ENCODE measurements around the gene BANK1.

Gene BANK1, protein sequence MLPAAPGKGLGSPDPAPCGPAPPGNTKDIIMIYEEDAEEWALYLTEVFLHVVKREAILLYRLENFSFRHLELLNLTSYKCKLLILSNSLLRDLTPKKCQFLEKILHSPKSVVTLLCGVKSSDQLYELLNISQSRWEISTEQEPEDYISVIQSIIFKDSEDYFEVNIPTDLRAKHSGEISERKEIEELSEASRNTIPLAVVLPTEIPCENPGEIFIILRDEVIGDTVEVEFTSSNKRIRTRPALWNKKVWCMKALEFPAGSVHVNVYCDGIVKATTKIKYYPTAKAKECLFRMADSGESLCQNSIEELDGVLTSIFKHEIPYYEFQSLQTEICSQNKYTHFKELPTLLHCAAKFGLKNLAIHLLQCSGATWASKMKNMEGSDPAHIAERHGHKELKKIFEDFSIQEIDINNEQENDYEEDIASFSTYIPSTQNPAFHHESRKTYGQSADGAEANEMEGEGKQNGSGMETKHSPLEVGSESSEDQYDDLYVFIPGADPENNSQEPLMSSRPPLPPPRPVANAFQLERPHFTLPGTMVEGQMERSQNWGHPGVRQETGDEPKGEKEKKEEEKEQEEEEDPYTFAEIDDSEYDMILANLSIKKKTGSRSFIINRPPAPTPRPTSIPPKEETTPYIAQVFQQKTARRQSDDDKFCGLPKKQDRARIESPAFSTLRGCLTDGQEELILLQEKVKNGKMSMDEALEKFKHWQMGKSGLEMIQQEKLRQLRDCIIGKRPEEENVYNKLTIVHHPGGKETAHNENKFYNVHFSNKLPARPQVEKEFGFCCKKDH

DNA sequence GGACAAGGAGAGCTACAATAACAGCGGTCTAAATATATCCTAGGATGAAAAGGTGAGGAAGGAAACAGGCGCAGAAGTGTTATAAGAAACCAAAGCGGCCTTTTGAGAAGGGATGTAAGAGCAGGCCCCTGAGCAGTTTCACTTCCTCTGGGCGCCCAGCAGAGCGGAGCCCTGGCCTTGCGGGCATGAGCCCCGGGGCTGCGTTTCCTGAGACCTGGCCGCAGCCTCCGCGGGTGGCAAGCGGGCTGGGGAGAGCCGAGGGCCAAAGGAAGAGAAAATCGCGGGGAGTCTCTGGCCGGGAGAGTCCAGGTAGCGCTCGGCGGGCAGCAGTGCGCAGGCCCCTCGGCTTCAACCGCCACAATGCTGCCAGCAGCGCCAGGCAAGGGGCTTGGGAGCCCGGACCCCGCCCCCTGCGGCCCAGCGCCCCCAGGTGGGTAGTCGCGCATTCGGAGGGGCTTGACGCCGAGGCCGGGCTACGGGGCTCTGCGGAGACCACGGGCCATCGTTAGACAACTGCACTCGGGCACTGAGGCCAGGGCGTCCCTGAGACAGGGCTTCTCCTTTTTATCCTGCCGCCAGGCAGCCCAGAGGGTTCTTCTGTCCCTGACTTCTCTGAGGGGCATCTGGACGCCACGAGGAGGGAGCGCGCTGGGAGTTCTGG, at the start of gene BANK1:
TSS of gene BANK1 (plus strand) at position 210 of the 661 bp plus-strand sequence. CDS start at position 361, 151 bp downstream.
- peak; percentile 58 for DNase-seq

DNA sequence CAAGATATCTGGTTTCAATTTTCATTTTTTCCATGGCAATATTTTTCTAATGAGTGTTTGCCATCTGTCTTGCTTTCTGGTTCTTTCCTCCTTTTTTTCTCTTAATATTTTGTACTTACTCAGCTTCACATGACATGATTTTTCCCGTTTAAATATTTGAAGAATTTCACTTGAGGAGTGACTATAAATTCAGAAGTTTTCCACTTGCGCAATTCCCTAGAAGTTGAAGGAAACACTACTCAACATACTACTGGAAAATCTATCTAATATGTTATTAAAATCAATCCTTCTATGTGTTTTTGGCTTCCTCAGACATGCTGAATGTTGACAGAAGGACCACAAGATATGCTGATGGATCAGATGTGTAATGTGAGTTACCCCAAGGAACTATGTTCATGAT, 36.8 kb upstream of the BANK1 start:
- DNase-seq, result no peak

DNA sequence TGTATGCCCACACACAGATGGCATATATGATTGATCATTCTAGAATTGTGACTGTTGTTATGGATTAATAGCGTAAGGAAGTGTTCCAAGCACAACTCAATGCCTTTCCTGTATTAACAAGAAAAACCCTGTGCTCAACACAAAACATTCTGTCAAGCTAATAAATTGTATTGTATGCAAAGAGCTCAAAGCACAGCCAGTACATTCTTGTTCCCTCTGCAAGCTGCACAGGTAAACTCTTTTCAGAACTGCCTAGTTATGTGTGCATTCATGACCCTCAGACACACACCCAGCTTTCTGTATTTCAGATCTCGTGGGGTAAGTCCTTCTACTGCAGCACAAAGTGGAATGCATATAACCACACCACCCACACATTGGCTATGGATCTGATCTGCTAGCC, 34.3 kb upstream of the BANK1 start:
- DNase-seq, result no peak

DNA sequence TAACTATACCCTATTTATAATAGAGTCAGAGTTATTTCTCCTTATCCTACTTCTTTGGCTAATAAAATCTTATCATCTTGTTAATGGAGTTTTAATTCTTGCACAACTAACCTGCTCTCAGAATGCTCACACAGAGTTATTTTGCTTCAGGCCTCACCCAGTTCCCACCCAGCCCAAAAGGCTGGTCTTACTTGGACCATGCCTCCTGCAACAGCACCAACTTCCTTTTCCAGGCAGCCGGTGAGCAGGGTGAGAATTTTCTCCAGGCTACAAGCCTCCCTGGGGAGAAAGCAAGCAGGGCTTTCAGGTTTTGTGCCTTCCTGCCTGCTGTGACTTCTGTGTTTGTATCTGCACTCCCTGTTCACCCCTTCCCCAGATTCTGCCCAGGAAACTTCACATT, 29.1 kb upstream of the BANK1 start:
- DNase-seq, result no peak

DNA sequence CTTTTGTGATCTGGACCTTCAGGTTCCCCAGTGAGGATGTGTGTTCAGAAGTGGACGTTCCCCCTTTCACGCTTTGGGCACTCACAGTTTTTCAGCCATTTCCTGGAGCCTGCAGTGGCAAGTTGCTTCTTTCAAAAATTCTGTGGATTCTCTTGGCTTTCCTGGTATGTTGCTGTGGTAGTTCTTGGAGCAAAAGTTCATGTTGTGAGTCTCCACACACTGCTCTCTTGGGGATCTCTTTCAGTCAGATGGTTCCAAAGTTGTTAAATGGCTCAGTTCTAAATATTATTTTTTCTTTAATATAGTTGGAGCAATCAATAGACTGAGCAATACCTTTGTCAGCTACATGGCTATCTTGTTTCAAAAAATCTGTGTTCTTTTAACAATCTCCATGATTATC, 28.5 kb upstream of the BANK1 start:
- no peak for DNase-seq

DNA sequence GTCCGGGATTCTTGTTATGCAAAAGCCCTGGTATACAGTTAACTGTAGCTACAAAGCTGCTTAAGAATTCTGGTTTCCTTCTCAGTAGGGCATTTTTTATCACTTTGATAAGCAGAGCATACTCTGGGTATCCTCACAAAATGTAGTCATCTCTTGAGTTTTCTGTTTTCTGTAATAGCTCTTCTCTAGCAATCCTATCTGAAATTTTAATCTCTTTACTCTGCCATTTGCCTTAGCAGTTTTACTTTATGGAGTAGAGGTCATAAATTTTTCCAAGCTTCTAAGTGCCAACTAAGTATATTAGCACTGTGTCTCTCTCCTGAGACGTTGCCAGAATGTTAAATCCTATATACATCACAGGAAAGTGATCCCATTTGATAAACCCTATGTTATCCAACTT, 28.0 kb upstream of the BANK1 start:
- DNase-seq, result no peak

DNA sequence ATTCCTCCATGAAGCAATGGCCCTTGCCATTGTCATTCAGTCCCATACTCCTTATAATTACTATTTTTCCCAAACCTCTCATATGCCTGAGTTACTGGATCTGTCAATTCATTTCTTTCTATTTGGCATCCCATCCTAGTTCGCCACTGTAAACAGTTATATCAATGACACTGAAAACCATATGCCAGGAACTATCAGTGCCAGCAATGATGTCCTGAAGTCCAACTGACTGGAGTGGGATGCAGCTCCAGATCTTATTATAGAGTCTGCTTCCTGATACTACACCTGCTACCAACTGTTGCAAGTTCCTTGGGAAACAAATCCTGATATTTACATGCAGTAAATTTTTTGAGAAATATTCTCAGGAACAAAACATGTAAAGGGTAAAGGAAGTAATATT, 27.0 kb upstream of the BANK1 start:
- DNase-seq, result no peak

DNA sequence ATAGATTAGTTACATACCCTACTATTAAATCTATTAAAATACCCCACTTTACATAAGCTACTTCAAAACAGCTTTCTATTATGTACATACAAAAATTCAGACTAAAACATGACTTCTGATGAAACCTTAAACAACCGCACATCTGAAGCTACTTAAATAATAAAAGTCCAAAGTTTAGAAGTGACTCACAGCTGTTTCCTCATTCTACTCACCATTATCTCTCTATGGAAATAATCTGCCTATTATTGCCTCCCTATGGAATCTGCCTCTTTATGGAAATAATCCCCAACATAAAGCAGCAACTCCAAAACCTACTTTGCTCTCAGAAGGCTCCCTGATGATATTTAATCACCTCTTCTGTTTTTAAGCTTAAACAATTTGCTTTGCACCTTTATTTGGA, 15.7 kb upstream of the BANK1 start:
- DNase-seq, result no peak

DNA sequence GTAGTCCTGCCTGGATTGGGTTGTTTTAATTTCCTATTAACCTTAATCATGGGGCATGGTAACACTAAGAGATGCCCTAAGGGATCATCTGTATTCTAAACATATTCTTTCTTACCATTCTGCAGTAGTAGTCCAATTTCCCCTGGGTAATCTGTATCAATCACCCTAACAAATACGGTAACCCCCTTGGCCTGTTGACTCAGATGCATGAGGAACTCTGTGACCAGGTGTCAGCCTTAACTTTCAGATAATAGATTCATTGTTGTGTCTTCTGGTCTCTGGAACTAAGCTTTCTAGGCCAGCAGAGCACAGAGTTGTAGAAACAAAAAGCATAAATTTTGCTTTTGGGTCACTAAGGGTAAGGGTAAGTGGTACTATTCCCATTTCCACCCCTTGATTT, 13.1 kb upstream of the BANK1 start:
- DNase-seq, result no peak

DNA sequence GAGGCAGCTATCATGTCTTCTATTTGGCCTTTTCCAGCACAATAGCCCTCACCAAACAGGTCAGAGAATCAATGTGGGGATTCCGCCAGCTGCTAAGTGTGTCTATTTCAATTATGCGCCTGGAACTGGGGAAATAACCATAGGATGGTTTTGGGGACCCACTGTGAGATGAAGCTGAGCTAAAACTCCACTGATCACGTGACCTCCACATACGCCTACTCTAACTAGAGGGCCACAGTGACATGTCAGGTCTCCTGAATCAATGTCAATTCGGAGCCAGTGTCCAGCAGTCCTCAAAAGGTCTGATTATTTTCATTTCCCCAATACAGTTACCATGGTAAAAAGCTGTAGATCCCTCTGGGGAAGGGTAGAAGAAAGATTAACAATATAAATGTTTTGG, 10.2 kb upstream of the BANK1 start:
- no peak for DNase-seq

DNA sequence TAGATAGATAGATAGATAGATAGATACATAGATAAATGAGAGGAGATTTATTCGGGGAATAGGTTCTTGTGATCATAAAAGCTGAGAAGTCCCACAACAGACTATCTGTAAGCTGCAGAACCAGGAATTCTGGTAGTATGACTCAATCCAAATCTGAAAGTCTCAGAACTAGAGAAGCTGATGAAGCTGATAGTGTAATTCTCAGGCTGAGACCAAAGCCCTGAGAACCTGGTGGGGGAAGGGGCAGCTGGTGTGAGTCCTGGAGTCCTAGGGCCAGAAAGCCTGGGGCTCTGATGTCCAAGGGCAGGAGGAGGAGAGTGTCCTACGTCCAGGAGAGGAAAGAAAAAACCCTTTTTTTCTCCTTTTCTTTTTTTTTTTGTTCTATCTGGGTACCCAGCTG, 8.0 kb upstream of the BANK1 start:
- no peak for DNase-seq

DNA sequence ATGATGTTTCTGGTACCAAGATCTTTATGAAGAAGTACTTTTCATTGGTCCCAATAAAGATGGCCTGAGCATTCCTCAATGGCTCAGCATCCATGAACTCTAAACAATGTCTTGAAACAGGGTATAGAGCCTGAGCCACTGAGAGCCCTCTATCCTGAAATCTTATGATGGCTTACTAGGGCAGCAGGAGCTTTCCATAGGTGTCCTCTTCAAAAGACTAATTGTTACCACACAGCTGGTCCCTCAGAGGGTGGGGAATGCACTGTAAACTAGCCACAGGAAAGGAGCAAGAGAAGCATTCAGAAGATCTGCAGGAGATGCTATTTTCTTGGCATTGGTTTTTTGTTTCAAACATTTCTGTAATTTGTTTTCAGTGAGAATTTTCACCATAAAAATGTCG, 5.6 kb upstream of the BANK1 start:
- no peak for DNase-seq

DNA sequence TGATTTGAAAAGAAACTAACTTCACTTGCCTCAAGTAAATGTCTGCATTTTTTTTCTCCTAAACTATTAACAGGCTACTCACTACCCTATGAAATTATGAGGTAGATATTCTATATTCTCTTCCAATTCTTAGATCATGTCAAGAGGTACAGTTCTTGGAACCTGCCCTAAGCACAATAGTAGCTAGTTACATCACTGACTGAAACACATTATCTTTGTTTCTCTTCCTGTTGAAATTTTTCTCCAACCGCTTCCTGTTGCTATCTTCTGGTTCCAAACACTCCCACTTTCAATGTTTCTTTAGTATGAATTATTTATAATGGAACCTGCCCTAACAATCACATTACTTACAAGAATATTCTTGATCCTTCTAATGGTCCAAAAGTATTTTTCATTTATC, 5.0 kb upstream of the BANK1 start:
- peak; percentile 1 for DNase-seq

DNA sequence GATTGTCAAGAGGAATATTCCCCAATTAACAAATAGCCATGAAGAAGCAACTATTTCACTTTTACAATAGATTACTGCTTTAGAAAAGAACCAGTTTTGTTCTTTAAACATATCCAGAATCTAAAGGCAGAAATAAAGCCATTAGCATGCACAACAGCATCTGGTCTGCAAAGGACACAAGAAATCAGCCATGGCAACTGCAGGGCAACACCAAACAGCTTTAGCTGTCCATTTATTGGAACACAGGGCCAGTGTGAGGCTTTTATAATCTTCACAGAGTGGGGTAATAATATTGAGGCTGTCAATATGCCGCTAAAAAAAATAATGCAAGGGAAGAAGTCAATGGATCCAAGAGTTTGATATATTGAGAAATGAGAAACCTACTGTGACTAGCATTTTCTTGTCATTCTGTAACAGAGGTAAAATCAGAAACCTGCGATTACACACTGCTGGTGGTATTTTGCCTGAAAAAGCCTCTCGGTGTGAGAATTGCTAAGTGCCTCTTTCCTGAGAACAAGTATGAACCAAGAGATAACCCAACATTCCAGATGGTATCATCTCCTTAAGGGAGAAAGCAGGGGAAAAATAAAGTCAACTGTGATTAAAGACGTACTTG, 2.7 kb upstream of the BANK1 start:
- no peak for DNase-seq

DNA sequence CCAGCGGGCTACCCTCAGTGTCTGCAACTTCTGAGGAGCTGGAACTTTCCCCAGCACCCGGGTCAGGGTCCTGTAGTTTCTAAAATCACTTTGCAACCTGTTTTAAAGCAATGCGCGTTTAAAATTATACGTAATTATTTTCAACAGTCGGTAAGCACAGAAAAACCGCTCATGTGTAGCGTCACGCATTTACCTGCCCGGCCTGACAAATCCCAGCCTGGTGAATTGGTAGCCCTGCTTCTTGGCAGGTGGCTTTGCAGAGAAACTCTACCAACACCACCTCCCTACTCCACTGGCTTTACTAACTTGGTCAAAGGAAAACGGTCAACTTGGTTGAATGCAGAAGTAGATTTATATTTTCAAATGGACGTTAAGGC, 640 bp downstream of the BANK1 start:
- DNase-seq, result no peak

DNA sequence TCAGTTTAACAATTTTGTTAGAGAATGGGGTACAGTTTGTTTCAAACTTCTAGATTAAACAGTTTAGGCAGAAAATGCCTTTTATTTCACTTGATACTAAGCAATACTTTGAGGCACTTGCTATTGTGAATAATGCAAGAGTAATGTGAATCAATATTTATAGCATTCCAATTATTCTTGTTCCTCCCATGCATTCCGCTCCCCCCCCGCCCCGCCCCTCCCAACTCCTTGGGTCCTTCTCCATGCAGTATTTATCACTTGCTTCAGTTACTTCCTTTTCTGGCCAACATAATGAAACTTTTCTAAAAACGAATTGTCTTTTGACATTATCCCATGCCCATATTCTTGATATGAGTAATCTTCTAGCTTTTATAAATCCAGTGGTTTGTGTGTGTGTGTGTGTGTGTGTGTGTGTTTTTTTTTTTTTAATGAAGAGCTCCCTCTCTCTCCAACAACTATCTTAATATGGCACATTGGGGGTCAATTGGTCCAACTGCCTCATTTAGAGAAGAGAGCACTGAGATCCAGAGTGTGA, 1.6 kb downstream of the BANK1 start:
- no peak for DNase-seq

DNA sequence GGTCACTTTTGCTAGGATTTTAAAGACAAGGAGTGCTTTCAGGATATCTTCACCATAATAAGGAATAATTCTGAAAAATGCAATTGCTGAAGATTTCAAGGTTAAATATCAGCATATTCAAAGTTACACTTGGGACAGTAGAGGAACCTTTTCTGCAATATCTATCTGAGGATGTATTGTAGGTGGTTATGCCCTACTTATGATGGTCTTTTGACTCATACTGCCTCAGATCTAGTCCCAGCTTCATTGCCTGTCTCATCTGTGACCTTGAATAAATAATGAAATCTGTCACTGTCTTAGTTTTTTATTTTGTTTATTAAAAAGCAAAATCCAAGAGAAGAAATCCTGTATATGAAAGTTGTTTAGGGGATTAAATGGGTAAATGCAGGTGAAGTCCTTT, 2.9 kb downstream of the BANK1 start:
- DNase-seq, result no peak

DNA sequence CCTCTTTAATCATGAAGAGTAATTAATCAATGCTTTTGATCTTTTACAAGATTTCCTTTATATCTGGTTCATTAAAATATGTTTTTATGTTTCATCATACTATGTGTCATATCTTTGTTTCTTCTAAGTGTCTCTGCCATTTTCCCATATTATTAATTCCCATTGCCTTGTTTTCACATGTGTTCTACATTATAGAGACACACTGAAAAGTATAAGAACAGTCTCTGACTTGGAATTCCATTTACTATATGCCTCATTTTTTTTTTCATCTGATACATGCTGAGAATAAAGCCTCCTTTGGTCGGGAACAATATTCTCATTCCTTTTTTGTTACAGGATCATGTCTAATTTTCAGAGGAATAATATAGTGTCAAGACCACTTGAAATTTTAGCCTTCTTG, 4.3 kb downstream of the BANK1 start:
- DNase-seq, result no peak

DNA sequence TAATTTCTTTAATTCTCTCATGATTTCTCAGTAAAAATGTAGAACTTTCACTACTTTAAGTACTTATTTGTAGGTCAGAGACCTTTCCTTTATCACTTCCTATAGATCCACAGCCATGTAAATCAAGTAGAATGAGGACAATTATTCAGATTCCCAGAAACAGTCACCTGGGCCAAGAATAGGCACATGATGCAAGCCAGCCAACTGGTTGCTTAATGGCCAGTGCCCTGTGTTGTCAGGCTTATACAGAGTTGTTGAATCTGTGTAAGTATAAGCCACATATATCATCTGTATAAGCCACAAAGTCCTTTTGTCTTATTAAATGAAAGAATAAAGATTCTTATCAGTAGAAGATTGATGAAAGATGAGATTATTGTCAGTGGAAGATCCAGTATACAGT, 5.2 kb downstream of the BANK1 start:
- DNase-seq, result no peak

DNA sequence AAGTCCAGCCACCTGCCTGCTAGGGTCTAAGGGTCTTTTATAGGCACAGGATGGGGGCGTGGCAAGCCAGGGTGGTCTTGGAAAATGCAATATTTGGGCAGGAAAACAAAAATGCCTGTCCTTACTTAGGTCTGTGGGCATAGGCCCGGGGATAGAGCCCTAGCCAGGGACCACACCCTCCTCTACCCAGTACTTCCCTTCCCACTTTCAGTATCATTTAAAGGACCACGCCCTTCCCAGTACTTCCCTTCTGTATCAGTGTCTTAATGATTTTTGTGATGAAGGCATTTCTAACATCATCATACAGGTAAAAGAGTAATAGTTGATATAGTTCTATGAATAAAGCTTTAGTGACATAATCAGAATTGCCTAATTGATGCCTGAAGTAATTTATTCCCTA, 11.4 kb downstream of the BANK1 start:
- no peak for DNase-seq

DNA sequence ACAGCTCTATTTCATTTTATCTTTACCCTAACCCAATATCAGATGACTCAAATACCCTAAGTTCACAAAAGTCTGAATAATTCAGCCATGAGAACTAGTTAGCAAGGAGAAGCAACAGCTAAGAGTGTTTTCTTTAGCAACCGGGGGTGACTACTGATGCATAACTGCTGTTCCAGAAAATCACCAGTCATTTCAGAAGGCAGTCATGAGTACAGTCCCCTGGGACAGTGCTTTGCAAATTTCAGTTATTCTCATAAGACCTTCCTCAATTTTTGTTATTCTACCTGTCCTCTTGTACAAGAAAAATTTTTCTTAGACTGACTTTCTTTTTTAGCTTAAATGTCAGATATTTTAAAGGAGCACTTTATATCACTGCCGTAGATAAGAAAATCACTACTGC, 16.4 kb downstream of the BANK1 start:
- DNase-seq, result peak; percentile 7

DNA sequence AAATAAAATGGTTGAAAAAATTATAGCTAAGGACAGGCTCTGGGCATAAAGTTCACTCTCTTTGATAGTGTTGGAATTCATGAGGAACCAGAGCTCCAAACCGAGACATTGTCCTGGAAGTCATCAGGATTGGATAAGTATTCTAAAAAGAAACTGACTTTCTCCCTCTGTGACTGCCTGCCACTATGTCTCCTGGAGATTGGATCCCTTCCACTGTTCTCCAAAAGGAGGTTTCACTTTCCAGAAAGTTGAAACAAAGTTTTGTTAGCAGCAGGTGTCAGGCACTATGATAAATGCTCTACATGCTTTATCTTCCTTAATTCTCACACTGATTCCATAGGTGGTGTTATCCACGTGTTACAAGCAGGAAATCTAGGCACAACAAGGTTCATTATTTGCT, 16.8 kb downstream of the BANK1 start:
- DNase-seq, result no peak

DNA sequence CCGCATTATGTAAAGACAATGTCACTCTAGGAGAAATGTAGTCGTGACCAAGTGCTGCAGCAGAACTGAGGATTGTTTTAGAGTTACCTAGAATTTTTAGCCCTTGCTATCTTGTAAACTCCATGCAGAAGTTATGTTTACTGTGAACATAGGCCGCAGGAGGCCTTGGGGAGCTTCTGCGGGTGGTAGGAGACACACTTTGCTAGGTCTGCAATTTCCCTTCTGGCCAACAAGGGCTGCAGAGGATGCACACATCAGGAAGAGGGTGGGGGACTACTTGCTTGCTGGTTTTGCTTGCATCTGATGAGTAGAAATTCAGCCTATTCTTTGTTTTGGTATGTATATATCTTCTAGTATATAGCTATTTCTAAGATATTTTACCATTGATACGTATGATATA, 23.1 kb downstream of the BANK1 start:
- no peak for DNase-seq
